ENCODE data around the gene PRKD2. TPM values are rescaled to one million over a fixed set of nuclear protein-coding genes. Genes with fewer than 3 reads are reported as not detected.

PRKD2 gene
- total and polyA plus RNA-seq, 2 of the 8 experiments (the other 6 are each of a cell fraction or from before 2014, with no cell fraction given) = 24.4 to 63.8 TPM

- TF ChIP-seq SIX5 (IDR thresholded peaks at IDR 0.05; ENCODE audit: low read depth, low read length) = no peak
- no peak for TF ChIP-seq PHF8 (conservative IDR thresholded peaks at IDR 0.05; ENCODE audit: low read depth, low read length)
- no peak for TF ChIP-seq SUZ12 (IDR thresholded peaks at IDR 0.05; ENCODE audit: low read length)
- TF ChIP-seq KDM1A (IDR thresholded peaks at IDR 0.05; ENCODE audit: borderline replicate concordance, low read length) = no peak
- no peak for TF ChIP-seq CREB1 (IDR thresholded peaks at IDR 0.05)
Observed at GRCh38 chr19:46764817-46765291, 47.9 kb upstream of the PRKD2 start (continued).

Data from H1 (cell line).